HG02623 (cell line): ENCODE results near the gene NID2.

ENCODE experiments used
- ATAC-seq: cut with Tn5 transposase; IDR thresholded peaks from one replicate; pipeline ENCODE4 v1.9.1; 2021; ENCODE audit warnings: moderate library complexity; ENCODE audit not compliant: unreplicated experiment

The NID2 gene

DNA sequence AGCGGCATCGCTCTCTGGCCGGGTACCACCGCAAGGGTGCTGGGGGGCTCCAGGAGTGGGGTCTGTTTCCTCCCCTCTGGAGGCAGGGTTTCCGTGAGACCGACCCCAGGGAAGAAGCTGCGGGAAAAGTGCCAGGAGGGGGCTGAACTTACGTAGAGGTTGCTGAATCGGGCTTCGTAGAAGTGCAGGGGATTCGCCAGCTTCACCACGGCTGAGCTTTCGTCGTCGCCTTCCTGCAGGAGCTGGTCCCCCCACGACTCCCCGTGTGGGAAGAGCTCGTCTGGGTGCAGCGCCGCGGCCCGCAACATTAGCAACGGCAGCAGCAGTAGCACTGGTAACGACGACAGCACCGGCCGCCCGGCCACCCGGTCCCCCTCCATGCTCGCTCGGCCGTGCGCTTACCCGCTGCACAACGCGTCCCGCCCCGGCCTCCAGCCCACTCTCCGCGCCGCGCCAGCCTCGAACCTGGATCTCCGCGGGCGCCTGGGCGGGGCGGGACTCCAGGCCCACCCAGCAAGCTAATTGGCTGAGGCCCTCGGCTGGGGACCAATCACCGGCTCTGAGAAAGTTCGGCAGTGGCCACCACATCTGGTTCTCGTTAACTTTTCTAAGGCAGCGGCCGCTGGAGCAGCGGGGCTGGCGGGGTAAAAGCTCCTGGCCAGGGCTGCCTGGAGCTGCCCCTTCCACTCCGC is at the start of gene NID2:
Gene NID2, minus strand, starts transcription at position 445 of the 692 bp plus-strand sequence. Its CDS starts 65 bp downstream, at position 380.
- no peak for ATAC-seq

GRCh38 chr14:52117111-52117832 is 48.4 kb upstream of the NID2 start:
- no peak for ATAC-seq

GRCh38 chr14:52115286-52115685 is 46.4 kb upstream of the NID2 start:
- no peak for ATAC-seq

DNA sequence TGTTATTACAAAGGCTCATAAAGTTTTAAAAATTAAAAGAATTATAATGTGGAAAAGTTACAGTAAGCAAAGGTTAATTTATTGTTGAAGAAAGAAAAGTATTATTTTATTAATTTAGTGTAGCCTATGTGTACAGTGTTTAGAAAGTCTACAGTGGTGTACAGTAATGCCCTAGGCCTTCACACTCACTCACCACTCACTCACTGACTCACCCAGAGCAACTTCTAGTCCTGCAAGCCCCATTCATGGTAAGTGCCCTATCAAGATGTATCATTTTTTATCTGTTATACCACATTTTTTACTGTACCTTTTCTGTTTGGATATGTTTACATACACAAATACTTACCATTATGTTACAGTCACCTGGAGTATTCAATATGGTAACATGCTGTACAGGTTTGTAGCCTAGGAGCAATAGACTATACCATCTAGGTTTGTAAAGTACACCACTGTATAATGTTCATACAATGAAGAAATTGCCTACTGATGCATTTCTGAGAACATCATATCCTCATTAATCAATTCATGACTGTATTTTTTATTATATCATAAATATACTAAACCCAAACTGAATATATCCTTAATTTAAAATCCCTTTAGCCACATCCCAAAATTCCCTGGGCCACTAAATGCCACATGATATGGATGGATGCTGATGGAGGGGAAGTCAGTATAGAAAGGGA is 43.6 kb upstream of the NID2 start:
- ATAC-seq = no peak

DNA sequence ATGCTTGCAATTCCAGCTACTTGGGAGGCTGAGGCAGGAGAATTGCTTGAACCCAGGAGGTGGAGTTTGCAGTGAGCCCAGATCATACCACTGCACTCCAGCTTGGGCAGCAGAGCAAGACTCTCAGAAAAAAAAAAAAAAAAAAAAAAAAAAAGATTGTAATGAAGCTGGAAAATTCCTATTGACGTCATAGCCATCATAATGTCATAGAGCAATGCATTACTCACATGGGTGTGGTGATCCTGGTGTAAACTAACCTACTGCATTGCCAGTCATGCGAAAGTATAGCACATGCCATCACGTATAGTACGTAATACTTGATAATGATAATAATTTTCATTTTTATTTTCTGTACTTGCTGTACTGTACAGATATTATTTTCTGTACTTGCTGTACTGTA is 42.7 kb upstream of the NID2 start:
- ATAC-seq = no peak

DNA sequence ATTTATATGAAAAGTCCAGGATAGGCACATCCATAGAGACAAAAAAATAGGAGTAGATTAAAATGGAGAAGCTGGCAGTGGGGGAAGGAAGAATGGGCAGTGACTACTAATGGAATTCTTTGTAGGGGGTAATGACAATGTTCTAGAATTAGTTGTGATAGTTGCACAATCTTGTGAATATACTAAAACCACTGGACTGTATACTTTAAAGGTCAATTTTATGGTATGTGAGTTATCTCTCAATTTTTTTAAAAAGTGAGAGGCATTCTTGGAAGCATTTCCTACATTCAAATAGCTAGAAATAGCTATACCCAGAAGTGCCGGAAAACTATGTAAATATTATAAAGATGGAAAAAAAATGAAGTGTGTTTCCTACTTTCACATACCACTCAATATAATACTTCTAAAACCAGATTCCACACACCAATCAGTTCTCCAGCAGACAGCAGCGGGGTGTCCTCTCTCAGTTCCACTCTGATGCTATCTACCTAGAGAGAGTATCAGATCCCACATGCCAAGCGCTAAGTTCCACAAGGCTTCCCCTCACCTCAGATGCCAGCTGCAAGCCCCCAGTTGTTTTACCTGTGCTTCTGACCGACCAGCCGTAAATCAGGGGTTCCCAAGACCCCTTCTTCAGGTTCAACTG is 41.7 kb upstream of the NID2 start:
- ATAC-seq = no peak

GRCh38 chr14:52108823-52109222 is 40.0 kb upstream of the NID2 start:
- ATAC-seq = no peak

DNA sequence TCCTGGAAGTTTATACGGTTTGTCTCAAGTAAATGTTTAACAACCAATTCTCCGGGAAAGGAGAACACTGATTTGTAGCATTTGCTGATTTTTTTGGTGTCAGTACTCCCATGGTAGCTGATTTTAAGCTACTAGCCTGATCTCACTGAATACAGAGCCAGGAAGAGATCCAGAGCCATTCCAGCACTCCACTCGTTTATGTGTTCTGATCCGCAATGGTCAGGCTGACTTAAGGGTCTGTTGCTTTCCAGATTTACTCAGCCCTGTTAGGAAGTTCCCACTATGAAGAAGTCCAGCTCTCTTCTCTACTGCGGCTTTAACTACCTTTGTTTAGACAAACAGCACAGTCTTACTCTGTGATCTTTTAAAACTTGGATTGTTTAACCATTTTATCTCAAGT is 38.0 kb upstream of the NID2 start:
- ATAC-seq = no peak

- no peak for ATAC-seq
Measured at GRCh38 chr14:52103416-52103815, 34.6 kb upstream of the NID2 start.

GRCh38 chr14:52095794-52096193 is 26.9 kb upstream of the NID2 start:
- ATAC-seq = no peak

GRCh38 chr14:52095336-52095735 is 26.5 kb upstream of the NID2 start:
- ATAC-seq = no peak

DNA sequence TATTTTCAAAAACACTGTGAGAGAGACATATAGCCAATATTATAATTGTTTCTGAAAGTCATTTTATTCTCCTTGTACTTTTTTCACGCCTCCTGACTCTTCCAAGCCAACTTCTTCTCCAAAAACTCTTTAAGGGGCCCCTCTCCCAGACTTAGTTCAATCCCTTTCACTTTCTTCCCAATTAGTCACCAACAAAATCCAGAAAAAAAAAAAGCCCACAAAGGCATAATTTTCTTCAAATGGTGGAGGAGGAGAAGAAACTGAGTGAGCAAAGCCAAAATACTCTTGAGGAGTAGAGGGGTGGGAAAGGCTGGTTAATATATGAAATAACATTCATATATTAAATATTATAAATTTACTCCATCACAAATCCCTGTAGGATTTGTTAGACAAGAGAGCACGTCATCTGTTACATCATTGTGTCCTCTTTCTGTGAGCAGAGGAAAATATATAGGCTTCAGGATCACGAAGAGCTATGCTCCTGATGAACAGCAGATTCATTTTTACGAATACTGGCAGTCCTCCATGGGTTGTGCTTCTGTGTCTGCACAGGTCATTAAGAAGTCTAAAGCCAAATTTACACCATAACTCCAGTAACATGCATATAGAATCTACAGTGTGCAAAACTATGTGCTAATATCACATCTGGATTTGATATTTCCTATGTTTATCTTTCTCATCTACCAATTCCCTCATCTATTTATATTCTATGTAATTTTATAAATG is 25.9 kb upstream of the NID2 start:
- ATAC-seq = no peak

DNA sequence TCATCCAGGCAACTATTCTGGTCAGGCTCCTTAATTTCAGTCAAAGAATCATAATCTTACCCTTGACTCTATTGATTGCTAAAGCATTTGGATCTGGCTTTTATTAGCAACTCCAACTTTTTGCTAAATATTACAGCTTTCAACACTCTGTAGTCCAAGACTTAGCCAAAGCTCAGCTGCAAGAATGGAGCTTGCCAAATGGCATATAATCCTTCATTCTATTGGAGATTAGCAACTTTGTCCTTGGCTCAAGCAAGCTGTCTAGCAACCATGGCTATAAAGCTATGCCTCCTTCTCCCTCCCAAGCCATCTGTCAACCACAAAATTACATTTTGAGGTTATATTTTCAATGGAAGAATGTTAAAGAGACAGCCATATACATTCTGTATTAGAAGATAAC is 23.1 kb upstream of the NID2 start:
- no peak for ATAC-seq

GRCh38 chr14:52090936-52091335 is 22.1 kb upstream of the NID2 start:
- ATAC-seq = no peak

GRCh38 chr14:52089218-52089617 is 20.4 kb upstream of the NID2 start:
- ATAC-seq = no peak

GRCh38 chr14:52086711-52087110 is 17.9 kb upstream of the NID2 start:
- no peak for ATAC-seq

- no peak for ATAC-seq
Measured at GRCh38 chr14:52082903-52083302, 14.0 kb upstream of the NID2 start.

DNA sequence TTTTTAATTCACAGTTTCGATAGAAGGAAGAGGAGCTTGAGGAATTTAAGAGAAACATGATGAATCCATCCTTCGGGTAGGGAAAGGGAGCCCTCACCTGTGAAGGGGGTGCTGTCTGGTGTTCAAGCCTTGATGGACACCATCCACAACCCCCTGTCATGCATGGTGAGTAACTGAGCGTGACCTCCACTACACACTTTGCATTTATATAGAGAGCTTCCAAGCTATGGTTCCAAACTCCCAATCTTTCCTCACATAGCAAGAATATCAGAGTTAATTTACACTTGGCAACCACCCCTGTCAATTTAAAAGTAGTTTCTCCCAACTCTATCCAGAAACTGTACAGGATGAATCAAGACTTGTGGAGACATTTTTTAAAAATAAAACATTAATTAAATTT is 13.1 kb upstream of the NID2 start:
- ATAC-seq = no peak

GRCh38 chr14:52080808-52081755 is 12.2 kb upstream of the NID2 start:
- ATAC-seq = no peak
